GM12872 (cell line): ENCODE measurements around the gene ASL.

Source experiments
- CTCF ChIP-seq: IDR thresholded peaks from 3 replicates; pipeline ENCODE4 v1.5.1; 2011; ENCODE audit warnings: low read depth, mild to moderate bottlenecking, low read length, moderate library complexity; ENCODE audit not compliant: insufficient read depth

ASL gene

GRCh38 chr7:66075590-66076461 lies at the start of gene ASL:
ASL (plus strand) TSS chr7:66075819; CDS start chr7:66076082, 263 bp downstream.
- no peak for TF ChIP-seq CTCF

- TF ChIP-seq CTCF = no peak
Measured at GRCh38 chr7:66033471-66034385, 41.9 kb upstream of the ASL start.

GRCh38 chr7:66036382-66036781 lies 39.2 kb upstream of the ASL start:
- TF ChIP-seq CTCF = no peak

GRCh38 chr7:66036788-66037187 lies 38.8 kb upstream of the ASL start:
- TF ChIP-seq CTCF = no peak

GRCh38 chr7:66039094-66039670 lies 36.4 kb upstream of the ASL start:
- TF ChIP-seq CTCF = no peak

GRCh38 chr7:66043681-66044497 lies 31.7 kb upstream of the ASL start:
- TF ChIP-seq CTCF = no peak
